Neuronal stem cell (in vitro differentiated cells): Measurements from ENCODE around the gene TRIOBP.

Experiments used
- DNase-seq: peaks from one replicate; pipeline ENCODE4 v3.0.0-alpha.2; 2013; ENCODE audit warnings: low spot score
- H2AFZ ChIP-seq: one replicate; pipeline ENCODE4 v1.6.1; 2013; ENCODE audit warnings: mild to moderate bottlenecking, low read length, inconsistent platforms
- H2AK5ac ChIP-seq: 2 replicates; pipeline ENCODE4 v1.6.1; 2013; ENCODE audit warnings: low read depth, mild to moderate bottlenecking, inconsistent platforms, low read length, moderate library complexity, mixed read lengths
- H2BK120ac ChIP-seq: 2 replicates; pipeline ENCODE4 v1.6.1; 2013; ENCODE audit warnings: low read depth, mild to moderate bottlenecking, inconsistent platforms, low read length, moderate library complexity, mixed read lengths
- H2BK12ac ChIP-seq: one replicate; pipeline ENCODE4 v1.6.1; 2013; ENCODE audit warnings: low read length, inconsistent platforms
- H2BK15ac ChIP-seq: 2 replicates; pipeline ENCODE4 v1.6.1; 2013; ENCODE audit warnings: mild to moderate bottlenecking, low read length, inconsistent platforms, mixed read lengths
- H2BK5ac ChIP-seq: one replicate; pipeline ENCODE4 v1.6.1; 2013; ENCODE audit warnings: inconsistent platforms, mild to moderate bottlenecking, low read length, moderate library complexity
- H3K14ac ChIP-seq: one replicate; pipeline ENCODE4 v1.6.1; 2013; ENCODE audit warnings: low read length, inconsistent platforms
- H3K18ac ChIP-seq: 2 replicates; pipeline ENCODE4 v1.6.1; 2013; ENCODE audit warnings: low read length, inconsistent platforms
- H3K23ac ChIP-seq: 2 replicates; pipeline ENCODE4 v1.6.1; 2013; ENCODE audit warnings: low read depth, mild to moderate bottlenecking, mixed read lengths, low read length, inconsistent platforms; ENCODE audit not compliant: poor library complexity
- H3K27ac ChIP-seq: replicated peaks from 3 replicates; pipeline ENCODE4 v1.5.1; 2013; ENCODE audit warnings: low read length, inconsistent platforms
- H3K27me3 ChIP-seq, 3 experiments: 2 replicates each; pipeline ENCODE4 v1.6.1; 2013; ENCODE audit warnings: low read length in 3 of 3, mild to moderate bottlenecking in 2 of 3, inconsistent platforms in 1 of 3, low read depth in 1 of 3, mixed read lengths in 1 of 3, moderate library complexity in 1 of 3; ENCODE audit not compliant: control insufficient read depth in 3 of 3, insufficient read depth in 3 of 3
- H3K36me3 ChIP-seq, 2 donors: replicated peaks in 1 of 2; 2 replicates each; pipeline ENCODE4 v1.6.1; 2013; ENCODE audit warnings: low read length in 2 of 2; ENCODE audit not compliant: control insufficient read depth in 2 of 2, insufficient read depth in 2 of 2
- H3K4ac ChIP-seq: 2 replicates; pipeline ENCODE4 v1.6.1; 2013; ENCODE audit warnings: inconsistent platforms, mild to moderate bottlenecking, low read length, moderate library complexity
- H3K4me1 ChIP-seq, 2 donors: 1 replicate in 1 of 2; 2 replicates in 1 of 2; pipeline ENCODE4 v1.6.1; 2013; ENCODE audit warnings: low read length in 2 of 2, low read depth in 1 of 2; ENCODE audit not compliant: control insufficient read depth in 2 of 2, insufficient read depth in 1 of 2
- H3K4me2 ChIP-seq: one replicate; pipeline ENCODE4 v1.6.1; 2013; ENCODE audit warnings: mild to moderate bottlenecking, low read length, inconsistent platforms; ENCODE audit not compliant: insufficient read depth, poor library complexity, severe bottlenecking
- H3K4me3 ChIP-seq, 2 donors: 2 replicates each; pipeline ENCODE4 v1.5.1; 2013; ENCODE audit warnings: low read length in 2 of 2, mild to moderate bottlenecking in 2 of 2, inconsistent platforms in 1 of 2, moderate library complexity in 1 of 2
- H3K79me1 ChIP-seq: one replicate; pipeline ENCODE4 v1.6.1; 2013; ENCODE audit warnings: low read depth, mild to moderate bottlenecking, inconsistent platforms, low read length, moderate library complexity
- H3K9ac ChIP-seq: one replicate; pipeline ENCODE4 v1.6.1; 2013; ENCODE audit warnings: mild to moderate bottlenecking, low read depth, low read length, inconsistent platforms; ENCODE audit not compliant: poor library complexity
- H3K9me3 ChIP-seq, 2 donors: replicated peaks in 1 of 2; 2 replicates each; pipeline versions ENCODE3 to v1.6.1; 2013; ENCODE audit warnings: low read length in 2 of 2, mild to moderate bottlenecking in 2 of 2, inconsistent platforms in 1 of 2, low read depth in 1 of 2, mixed read lengths in 1 of 2, moderate library complexity in 1 of 2; ENCODE audit not compliant: control insufficient read depth in 2 of 2, insufficient read depth in 1 of 2
- H4K8ac ChIP-seq: one replicate; pipeline ENCODE4 v1.6.1; 2013; ENCODE audit warnings: low read depth, mild to moderate bottlenecking, inconsistent platforms, low read length, moderate library complexity
- H4K91ac ChIP-seq: one replicate; pipeline ENCODE4 v1.6.1; 2013; ENCODE audit warnings: low read length, low read depth, mild to moderate bottlenecking, inconsistent platforms; ENCODE audit not compliant: poor library complexity
- WGBS, 2 donors: extraction: QIAGEN DNeasy Blood & Tissue Kit; methylation state at CpG; one replicate each; pipeline ENCODE4 v1.1.7; 2013; ENCODE audit warnings: missing lambda C conversion rate in 2 of 2, mixed read lengths in 1 of 2; ENCODE audit not compliant: insufficient read length in 2 of 2, insufficient replicate concordance in 1 of 2; ENCODE audit errors: extremely low coverage in 2 of 2; 5-methylcytosine and 5-hydroxymethylcytosine counted together

TRIOBP gene

DNA sequence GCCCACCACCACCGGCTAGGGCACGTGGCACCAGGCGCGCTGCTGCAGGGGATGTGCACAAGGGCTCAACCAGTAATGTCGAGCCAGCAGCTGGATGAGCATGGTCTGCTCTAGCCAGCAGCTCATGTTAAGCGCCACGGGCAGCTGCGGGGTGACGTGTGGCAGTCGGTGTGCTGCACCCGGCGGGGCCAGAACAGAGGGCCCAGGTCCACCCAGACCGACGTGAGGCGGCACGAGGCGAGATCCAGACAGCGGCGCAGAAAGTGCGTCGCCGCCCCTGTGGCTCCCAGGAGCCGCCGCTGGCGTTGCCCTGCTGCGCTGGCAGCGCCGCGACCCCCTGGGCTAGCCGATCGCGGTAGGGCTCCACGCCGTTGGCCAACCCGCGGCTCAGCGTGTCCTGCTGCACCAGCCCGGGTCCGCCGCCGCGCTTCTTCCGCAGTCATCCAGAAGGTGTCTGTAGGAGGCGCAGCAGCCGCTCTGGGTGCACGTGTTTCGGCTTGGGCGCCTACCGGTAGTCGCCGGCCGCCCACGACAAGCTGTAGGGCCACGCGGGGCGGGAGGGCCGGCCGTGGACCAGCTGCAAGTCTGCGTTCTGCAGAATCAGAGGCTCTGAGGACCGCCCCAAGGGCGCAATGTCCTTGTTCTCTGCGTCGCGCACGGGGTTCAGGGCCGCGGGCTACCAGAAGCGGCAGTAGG, 121.7 kb downstream of the TRIOBP start:
- Histone ChIP-seq H3K9me3 (peaks cover 0 to 2% of the 10 kb centered on the region in 2 donors), H3K4me3 (peak overlapping the region; percentile 44 to 60), H3K14ac (peak overlapping the region; percentile 86), H4K8ac (peak overlapping the region; percentile 31), H3K27ac (no peak overlapping the region), H3K18ac (peak overlapping the region; percentile 84), H2BK120ac (no peak overlapping the region), H2BK15ac (no peak overlapping the region), H3K9ac (peak overlapping the region; percentile 89), H3K4ac (no peak overlapping the region), H2BK5ac (peak overlapping the region; percentile 88), H3K4me1 (peaks cover 17 to 18% of the 10 kb centered on the region in 2 donors), H3K23ac (peak overlapping the region; percentile 87), H3K36me3 (peaks cover 13 to 26% of the 10 kb centered on the region in 2 donors), H4K91ac (no peak overlapping the region), H2AFZ (peak overlapping the region; percentile 93), H3K27me3 (peaks cover 0 to 34% (median 8%) of the 10 kb centered on the region in 3 experiments), H2AK5ac (peak overlapping the region; percentile 79), H3K79me1 (no peaks in the 10 kb centered on the region), H2BK12ac (no peak overlapping the region), H3K4me2 (peak overlapping the region; percentile 90)
- DNase-seq, result no peak
- no CpG with 5 or more reads among the region's 68 CpGs for WGBS, 2 donors

DNA sequence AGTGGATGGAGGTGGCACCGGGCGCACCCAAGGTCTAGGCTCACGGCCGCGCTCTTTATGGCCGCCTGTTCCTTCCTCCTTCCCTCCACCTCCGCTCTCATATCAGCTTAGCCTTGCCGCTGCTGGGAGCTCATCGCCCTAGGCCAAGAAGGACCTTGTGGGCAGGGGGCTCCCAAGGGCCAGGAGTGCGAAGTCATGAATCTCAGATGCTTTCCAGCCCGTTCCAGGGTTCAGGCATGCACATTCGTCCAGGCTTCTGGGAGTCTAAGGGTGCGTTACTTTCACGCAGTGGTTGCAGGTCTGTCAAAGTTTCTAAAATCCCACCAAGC, 122.2 kb downstream of the TRIOBP start:
- Histone ChIP-seq H3K36me3 (peaks cover 13 to 23% of the 10 kb centered on the region in 2 donors), H3K4me1 (peaks cover 18 to 20% of the 10 kb centered on the region in 2 donors), H2AFZ (peak overlapping the region; percentile 93), H2BK12ac (no peak overlapping the region), H2BK15ac (no peak overlapping the region), H2BK5ac (peak overlapping the region; percentile 88), H3K27me3 (peaks cover 0 to 38% (median 10%) of the 10 kb centered on the region in 3 experiments), H4K91ac (no peak overlapping the region), H2AK5ac (peak overlapping the region; percentile 79), H3K27ac (no peak overlapping the region), H3K79me1 (no peaks in the 10 kb centered on the region), H2BK120ac (no peak overlapping the region), H3K4ac (no peak overlapping the region), H3K23ac (peak overlapping the region; percentile 87), H3K9me3 (peaks cover 0 to 2% of the 10 kb centered on the region in 2 donors), H3K18ac (peak overlapping the region; percentile 44), H3K14ac (peak overlapping the region; percentile 86), H3K9ac (peak overlapping the region; percentile 89), H4K8ac (no peak overlapping the region), H3K4me2 (no peak overlapping the region), H3K4me3 (no peak overlapping the region)
- no CpG with 5 or more reads among the region's 14 CpGs for WGBS, 2 donors
- no peak for DNase-seq

DNA sequence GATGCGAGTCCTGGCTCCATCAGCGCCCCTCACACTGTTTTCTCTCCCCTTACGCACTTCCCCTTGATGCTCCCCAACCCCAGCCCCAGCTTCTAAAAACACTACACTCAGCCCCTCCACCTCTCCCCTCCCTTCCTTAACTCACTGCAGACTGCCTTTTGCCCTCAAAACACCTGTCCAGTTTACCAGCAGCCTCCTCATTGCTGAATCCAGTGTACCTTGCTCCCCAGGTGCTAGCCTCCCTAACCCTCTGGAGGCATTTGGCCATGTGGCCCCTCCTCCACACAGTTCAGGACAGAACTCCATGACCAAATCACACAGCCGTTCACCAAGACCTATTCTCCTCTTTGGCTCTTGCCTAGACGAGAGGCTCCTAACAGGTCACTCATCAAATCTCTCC, 123.5 kb downstream of the TRIOBP start:
- Histone ChIP-seq H3K79me1 (no peaks in the 10 kb centered on the region), H3K27me3 (peaks cover 0 to 51% (median 22%) of the 10 kb centered on the region in 3 experiments)

DNA sequence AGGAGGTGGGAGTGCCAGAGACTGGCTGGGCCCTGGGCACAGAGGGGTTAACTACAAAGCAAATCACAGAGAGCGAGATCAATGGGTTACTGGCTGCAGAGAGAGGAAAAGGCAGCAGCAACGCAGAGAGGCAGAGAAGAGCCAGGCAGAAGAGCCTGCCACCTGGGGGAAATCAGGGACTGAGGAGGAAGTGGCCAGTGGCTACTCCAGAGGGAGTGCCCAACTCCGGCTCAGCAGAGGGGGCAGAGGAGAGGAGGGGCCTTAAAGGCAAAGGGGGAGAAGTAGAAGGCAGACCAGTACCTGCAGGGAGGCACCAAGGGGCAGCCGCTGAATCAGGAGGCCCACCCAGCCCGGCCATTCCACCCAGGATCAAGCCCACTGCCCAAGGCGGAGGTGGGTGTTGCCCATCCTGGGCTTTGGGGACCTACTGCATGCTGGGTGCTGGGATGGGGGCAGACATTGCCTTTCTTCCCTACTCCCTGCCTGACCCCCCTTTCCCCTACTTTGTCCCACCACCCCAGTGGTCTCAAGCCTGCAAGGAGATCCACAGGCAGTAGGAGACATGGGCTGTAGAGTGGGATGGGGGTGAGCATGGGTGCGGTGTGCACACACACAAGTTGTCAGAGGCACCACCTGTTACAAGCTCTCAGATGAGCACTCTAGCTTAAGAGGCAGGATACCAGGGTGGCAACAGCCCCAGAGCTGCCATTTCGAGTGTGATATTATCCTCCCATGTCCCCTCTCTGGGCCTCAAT, 125.4 kb downstream of the TRIOBP start:
- no peak overlapping the region for H3K4ac ChIP-seq
- peak overlapping the region; percentile 25 for H3K23ac ChIP-seq
- H2BK5ac ChIP-seq, result no peak overlapping the region
- no peak overlapping the region for H3K14ac ChIP-seq
- no peak overlapping the region for H2BK120ac ChIP-seq
- no peak overlapping the region for H2BK12ac ChIP-seq
- H3K9me3 ChIP-seq, result peaks cover 0 to 2% of the 10 kb centered on the region in 2 donors
- peak overlapping the region; percentile 90 for H2AFZ ChIP-seq
- H3K9ac ChIP-seq, result no peak overlapping the region
- H3K18ac ChIP-seq, result peak overlapping the region; percentile 5
- H3K4me2 ChIP-seq, result no peak overlapping the region
- WGBS, 2 donors, result no CpG with 5 or more reads among the region's 8 CpGs
- H2BK15ac ChIP-seq, result no peak overlapping the region
- H3K4me3 ChIP-seq, result peak overlapping the region in 1 of 2 donors; percentile 12
- no peaks in the 10 kb centered on the region for H3K36me3 ChIP-seq
- H3K27ac ChIP-seq, result no peak overlapping the region
- H2AK5ac ChIP-seq, result peak overlapping the region; percentile 12
- H3K4me1 ChIP-seq, result peaks cover 18 to 22% of the 10 kb centered on the region in 2 donors
- no peak for DNase-seq
- H3K79me1 ChIP-seq, result no peaks in the 10 kb centered on the region
- H4K91ac ChIP-seq, result no peak overlapping the region
- no peak overlapping the region for H4K8ac ChIP-seq
- peaks cover 0 to 56% (median 24%) of the 10 kb centered on the region in 3 experiments for H3K27me3 ChIP-seq

More for the DNA sequence above, 123.5 kb downstream of the TRIOBP start:
- peaks cover 0 to 2% of the 10 kb centered on the region in 2 donors for H3K9me3 ChIP-seq
- H3K23ac ChIP-seq, result no peak overlapping the region
- H3K4me1 ChIP-seq, result peaks cover 18 to 22% of the 10 kb centered on the region in 2 donors
- H2BK15ac ChIP-seq, result no peak overlapping the region
- no peak overlapping the region for H2AK5ac ChIP-seq
- no peak overlapping the region for H3K27ac ChIP-seq
- H3K4me3 ChIP-seq, result no peak overlapping the region
- H2BK5ac ChIP-seq, result no peak overlapping the region
- no peak overlapping the region for H4K8ac ChIP-seq
- H2AFZ ChIP-seq, result no peak overlapping the region
- no CpG with 5 or more reads among the region's 5 CpGs for WGBS, 2 donors
- H4K91ac ChIP-seq, result no peak overlapping the region
- H2BK12ac ChIP-seq, result no peak overlapping the region
- H3K9ac ChIP-seq, result no peak overlapping the region
- no peak overlapping the region for H2BK120ac ChIP-seq
- H3K14ac ChIP-seq, result no peak overlapping the region
- peaks cover 8 to 13% of the 10 kb centered on the region in 2 donors for H3K36me3 ChIP-seq
- no peak overlapping the region for H3K18ac ChIP-seq
- no peak for DNase-seq
- no peak overlapping the region for H3K4me2 ChIP-seq
- H3K4ac ChIP-seq, result no peak overlapping the region
